SK-MEL-5 (cell line): ENCODE measurements around the gene ASPG. TPM values are rescaled to one million over a fixed set of nuclear protein-coding genes. Genes with fewer than 3 reads are reported as not detected.

ENCODE experiments used
- DNase-seq: peaks from one replicate; pipeline ENCODE4 v3.0.0-alpha.2; 2016; ENCODE audit warnings: low read depth, low spot score
- in situ Hi-C: cut with HindIII; loops from 2 replicates; pipeline ENCODE4 v1.10.0; 2016; ENCODE audit warnings: low sequenced_read_pairs, high pct_unique_total_duplicates, low pct_unique_long_range_greater_than_20kb
- small RNA-seq, 2 experiments: library from RNA; depleted of rRNA; stranded (forward); fragments of <200 nt; gene quantifications; one replicate each; pipeline ENCODE3, GENCODE V24; 2014
- total RNA-seq: library from RNA; depleted of rRNA; stranded (reverse); fragments of >200 nt; shearing (Covaris generic); gene quantifications from 2 replicates; pipeline ENCODE4 v1.2.3, GENCODE V29; 2014; rRNA removed

The ASPG gene
- total RNA-seq, 1 experiment from 2014 or later: 1.3 TPM

DNA sequence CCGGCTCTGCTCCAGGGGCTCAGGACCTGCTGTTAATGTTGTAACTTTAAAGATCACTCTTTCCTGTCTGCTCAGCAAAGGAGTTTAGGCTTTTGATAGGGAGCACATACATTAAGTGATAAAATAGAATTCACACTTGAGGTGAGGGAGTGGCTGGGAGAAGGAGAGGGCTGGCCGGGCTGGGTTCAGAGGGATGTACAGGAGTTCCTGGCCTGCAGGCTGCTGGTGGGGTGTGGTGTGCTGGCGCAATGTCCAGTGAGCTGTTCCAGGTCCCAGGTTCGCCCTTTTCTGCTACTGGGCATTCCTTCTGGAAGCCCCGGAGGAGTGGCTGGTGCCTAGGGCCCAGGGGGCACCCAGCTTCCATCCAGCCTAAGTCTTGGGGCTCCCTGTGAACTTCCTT, 70.6 kb downstream of the ASPG start:
- in situ Hi-C loops: no loop called here
- no peak for DNase-seq

DNA sequence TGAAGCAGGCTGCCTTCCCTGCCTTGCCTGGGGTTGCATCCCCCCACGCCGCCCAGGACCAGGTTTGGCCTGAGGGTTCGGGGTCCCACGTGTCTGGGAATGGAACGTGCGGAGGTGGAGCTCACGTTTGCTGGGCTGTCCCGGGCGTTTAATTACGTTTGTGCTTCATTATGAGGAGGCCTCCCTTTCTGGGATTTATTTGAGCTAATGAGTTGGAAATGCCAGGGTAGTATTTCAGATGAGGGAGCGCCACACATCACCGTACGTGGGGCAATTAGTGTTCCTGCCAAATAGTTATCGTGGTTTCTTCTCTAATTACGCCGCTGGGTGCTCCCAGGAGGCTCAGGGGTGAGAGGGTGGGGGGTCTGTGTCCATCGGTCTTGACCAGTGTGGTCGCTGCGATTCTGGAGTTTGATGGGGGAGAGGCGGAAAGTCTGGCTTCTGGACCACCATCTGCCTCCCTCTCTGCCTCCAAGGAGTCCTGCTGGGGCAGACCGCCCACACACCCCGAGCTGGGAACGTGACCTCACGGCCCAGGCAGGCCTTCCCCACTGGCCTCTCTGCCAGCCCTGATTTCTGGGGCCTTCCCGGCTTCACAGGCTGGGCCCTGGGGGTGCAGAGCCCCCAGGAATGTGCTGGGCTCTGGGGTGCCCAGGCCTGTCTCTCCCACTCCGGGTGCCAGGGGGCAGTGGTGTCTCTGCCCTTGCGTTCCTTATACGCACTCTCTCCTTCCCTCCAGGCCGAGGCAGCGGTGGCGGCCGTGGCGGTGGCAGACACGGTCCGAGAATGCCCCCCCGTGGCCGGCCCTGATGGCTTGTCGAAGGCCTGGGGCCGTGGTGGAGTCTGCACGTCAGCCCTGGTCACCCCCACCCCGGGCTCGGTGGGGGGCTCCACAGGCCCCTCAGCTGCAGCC, 71.8 kb downstream of the ASPG start:
- DNase-seq: no peak
- in situ Hi-C loops: no loop called here

DNA sequence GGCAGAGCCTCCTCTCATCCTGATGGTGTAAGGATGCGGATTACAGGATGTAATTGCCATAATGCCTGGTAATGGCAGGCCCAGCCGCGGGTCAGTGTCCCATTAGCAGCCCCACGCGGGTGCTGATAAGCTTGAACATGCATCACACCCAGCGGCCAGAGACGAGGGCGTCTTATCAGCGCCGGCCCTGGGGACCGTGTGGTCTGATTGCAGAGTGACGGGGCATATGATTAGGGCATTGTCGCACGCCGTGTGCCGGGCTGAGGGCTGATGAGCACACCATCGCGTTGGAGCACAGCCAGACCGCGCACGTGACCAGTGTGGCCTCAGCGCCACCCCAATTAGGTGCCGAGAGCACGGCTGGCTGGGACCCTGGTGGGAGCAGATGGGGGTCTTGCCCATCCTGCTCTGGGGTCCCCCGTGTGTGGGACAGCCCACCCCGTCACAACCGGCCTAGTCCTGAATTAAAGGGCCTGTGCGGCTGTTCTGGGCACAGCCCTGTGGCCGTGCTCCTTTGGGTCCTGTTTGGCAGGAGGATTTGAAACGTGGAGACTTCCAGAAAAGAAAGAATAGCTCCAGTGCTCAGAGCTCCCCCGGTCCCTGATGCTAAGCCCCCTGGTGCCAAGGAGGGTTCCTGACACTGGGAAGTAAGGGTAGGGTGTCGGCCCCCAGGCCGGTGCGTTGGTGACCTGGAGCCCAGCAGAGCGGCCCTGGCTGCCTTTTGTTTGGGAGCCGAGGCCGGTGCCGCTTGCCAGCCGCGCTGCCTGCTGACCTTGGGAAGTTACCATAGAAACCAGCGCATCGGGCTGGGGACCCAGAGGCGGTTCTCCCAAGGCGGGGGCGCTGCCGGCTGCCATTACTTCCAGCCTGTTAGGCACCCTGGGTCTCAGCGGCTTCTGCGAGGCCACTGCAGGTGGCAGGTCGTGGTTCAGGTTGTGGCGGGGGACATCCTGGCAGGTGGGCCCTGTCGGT, 73.6 kb downstream of the ASPG start:
- no peak for DNase-seq
- in situ Hi-C loops: no loop called here

DNA sequence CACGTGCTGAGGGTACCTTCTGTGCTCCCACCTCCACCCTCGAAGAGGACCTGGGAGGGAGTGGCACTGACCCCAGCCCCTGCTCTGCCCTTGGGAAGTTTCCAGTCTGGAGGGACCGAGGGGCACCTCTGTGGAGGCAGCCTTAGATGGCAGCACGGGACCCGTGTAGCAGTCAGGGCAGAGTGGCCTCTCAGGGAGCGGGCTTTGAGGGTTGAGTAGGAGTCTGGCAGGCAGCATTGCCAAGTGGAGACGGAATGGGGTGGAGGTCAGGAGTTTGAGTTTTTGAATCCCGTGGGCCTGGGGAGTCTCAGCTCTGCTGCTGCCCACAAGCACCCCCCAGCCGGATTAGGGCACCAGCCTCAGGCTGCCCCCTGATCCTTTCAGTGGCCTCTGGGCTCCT, 74.5 kb downstream of the ASPG start:
- DNase-seq: no peak
- in situ Hi-C loops: no loop called here

DNA sequence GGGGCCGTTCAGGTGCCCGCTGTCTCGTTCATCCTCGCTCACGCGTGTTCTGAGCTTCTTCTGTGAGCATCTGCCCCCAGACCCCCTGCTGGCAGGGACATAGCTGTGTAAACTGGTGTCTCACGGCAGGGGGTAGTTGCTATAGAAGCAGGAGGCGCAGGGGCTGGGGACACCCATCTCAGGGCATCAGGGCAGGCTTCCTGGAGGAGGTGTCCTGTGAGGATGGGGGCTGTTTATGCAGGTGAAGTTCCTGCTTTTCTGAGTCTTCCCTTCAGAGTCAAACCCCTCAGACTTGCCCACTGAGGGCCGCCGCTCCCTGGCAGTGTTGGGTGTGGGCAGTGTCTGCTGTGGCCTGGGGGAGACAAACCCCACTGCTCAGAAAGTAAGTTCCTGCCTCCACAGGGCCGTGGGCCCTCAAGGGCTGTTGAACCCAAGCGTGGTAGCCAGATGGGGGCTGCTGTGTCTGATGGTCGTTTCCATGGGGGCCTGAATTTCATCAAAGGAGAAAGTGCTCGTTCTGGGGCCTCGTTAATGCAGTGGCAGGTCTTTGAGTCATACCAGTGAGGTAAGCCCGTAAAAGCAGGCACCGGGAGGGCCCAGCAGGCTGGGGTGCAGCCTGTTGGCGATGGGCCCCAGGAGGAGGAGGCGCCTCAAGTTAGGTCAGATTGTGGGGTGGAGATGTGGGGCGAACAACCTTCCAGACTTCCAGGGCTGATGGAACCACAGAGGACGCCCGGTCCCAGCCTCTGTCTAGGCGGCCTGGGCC, 76.3 kb downstream of the ASPG start:
- in situ Hi-C loops: no loop called here
- DNase-seq: no peak

DNA sequence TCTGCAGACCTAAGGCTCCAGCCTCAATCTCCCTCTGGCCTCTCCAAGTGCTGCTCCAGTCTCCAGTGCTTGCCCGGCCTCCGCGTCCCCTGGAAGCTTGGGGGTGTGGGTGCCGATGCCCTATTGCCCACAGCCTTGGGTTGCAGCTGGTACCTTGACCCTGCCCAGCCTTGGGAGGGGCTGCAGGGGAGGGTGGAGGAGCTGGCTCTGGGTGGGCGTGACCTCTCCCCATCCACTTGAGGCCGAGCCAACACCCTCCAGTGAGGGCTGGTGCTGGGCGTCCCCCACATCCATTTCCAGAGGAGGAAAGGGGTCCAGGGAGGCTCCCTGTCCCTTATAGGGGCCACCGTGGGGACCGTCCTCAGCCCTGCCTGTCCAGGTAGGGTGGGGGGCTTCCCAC, 77.0 kb downstream of the ASPG start:
- in situ Hi-C loops: no loop called here
- DNase-seq: no peak

DNA sequence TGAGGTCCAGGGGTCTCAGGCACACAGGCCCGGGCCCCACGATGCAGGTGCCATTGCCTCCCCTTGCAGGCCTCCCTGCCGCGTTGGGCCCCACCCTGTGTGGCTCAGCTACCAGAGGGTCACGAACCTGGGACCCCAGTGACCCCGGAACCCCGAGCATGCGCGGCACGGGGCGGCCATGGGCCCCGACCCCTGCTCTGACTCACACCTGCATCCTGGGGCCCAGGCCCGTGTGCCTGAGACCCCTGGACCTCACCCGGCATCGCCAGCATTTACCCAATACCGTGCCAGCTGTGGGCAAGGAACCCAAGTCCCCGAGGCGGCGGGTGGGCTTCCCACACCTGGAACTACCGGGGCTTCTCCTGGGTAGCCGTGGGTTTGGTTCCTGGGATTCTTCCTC, 78.0 kb downstream of the ASPG start:
- in situ Hi-C loops: no loop called here
- DNase-seq: no peak

DNA sequence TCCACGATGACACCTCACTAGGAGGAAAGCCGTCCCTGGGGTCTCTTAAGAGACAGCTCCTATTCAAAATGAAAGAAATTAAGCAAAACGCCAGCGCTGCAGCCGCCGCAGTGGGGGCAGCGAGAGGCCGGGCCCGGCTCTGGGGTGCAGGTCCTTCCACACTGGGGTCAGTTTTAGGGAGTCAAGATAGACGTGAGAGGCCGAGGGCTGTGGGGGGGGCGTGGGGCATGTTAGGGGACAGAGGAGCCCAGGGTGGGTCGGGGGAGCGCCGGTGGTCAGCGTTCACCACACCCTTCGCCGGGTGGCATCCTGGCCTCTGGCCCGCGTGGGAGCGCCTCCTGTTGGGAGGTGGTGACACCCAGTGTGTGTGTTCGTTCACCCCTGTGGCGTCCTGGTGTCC, 78.5 kb downstream of the ASPG start:
- in situ Hi-C loops: no loop called here
- no peak for DNase-seq

DNA sequence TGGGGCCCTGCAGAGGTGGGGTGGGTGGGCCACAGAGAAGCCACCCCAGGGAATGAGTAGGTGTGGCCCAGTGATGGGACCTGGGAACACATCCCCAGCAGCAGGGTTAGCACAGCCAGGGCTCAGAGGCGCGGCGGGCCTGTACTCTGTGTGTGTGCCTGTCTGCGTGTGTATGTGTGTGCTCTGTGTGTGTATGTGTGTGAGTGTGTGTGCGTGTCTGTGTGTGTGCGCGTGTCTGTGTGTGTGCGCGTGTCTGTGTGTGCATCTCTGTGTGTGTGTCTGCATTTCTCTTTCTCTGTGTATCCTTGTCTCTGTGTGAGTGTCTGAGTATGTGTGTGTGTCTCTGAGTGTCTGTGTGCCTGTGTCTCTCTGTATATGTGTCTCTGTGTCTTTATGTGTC, 79.0 kb downstream of the ASPG start:
- DNase-seq: no peak
- in situ Hi-C loops: no loop called here

Small RNA genes lying within 50 kb of the gene (small RNA-seq; reads per million reads assigned to genes)
- 0 to 0.02 reads per million in 2 experiments for gene MIR203A

Other genes starting within 250 kb of the ASPG start
- gene PPP1R13B, start 238.1 kb upstream of the ASPG start, total RNA-seq: 3.2 and 6.2 TPM in 2 replicates
- gene TDRD9, start 157.2 kb upstream of the ASPG start, total RNA-seq: not detected in 2 replicates
- not detected in 2 replicates for gene RD3L, start 143.2 kb upstream of the ASPG start, total RNA-seq
- 1.4 TPM in 2 replicates for gene KIF26A, start 52.9 kb downstream of the ASPG start, total RNA-seq